GM18511 (cell line): ENCODE measurements around the gene SUPT3H.

Experiments
- ATAC-seq: cut with Tn5 transposase; IDR thresholded peaks from one replicate; pipeline ENCODE4 v1.9.1; 2021; ENCODE audit warnings: mild to moderate bottlenecking, moderate library complexity; ENCODE audit not compliant: unreplicated experiment

The SUPT3H gene

DNA sequence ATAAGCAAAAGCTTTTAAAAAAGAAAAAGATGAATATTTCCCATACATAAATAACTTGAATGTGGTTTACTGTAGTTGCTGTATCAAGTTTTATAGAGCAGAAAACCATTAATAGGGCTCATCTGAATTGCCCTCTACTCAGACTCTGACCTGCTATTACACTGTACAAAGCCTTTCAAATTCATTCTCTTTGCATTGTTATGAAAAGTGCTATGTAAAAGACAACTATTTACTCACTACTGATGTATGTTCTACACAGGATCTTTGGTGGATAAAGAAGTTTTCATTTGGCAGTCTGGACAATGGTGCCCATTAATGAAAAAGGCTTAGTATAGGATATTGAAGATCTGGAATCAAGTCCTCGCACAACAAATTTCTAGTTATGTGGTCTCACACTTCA is 248.7 kb downstream of the SUPT3H start:
- ATAC-seq = no peak

DNA sequence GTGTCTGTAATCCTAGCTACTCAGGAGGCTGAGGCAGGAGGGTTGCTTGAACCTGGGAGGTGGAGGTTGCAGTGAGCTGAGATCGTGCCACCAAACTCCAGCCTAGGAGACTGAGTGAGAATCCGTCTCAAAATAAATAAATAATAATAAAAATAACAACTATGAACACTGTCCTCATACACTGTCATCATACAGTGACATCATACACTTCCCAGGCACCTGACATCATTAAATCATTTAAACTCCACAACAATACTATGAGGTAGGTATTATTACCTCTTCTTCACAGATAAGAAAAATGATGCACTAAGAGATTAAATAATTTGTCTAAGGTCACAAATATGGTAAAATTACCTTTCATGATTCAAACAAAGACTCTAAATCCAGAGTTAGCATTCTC is 250.5 kb downstream of the SUPT3H start:
- no peak for ATAC-seq

DNA sequence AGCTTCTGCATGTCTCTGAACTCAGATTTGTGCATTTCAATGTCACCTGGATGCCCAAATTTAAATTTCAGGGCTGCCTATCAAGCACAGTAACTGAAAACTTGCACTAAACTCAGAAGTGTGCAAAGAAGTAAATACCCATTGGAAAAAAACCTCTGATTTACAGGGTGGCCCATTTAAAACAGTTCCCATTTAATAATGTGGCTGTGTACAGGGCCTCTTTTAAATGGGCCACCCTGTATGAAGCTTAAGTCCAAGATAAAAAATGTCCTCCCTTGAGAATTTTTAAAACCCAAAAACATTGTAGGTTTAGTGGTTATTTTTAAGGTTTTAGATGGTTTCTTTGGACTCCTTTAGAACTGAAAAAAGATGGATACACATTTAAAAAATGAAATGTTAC is 251.7 kb downstream of the SUPT3H start:
- ATAC-seq = no peak

DNA sequence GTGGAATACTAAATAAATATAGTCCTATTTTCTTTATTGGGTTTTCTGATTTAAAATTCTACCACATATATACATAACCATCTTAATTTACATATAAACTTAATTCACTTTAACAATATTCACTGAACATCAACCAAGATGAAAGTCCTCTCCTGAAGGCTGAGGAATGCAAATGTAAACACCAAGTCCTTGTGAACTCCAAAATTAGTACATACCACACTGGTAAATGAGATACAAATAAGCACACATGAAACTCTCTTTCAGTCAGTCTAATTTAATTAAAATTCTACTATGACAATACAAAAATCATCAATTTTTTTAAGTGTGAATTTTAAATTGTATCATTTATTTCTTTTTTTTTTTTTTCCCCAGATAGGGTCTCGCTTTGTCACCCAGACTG is 254.7 kb downstream of the SUPT3H start:
- ATAC-seq = no peak

DNA sequence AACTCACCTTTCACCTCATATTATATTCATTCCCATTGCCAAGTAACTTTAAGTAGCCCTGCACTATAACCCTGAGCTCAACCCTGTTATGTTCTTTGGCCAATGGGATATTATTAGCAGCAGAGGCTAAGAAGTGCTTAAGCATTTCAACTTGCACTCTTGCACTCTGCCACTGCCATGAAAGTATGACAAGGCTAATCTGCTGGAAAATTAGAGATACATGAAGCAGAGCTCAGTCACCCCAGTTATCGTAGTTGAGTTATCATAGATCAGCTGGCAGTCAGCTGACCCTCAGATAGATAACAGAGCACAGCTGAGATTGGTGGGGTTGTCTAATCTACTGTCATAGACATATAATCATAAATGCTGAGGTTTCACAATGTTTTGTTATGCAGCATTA is 259.0 kb downstream of the SUPT3H start:
- ATAC-seq = no peak

DNA sequence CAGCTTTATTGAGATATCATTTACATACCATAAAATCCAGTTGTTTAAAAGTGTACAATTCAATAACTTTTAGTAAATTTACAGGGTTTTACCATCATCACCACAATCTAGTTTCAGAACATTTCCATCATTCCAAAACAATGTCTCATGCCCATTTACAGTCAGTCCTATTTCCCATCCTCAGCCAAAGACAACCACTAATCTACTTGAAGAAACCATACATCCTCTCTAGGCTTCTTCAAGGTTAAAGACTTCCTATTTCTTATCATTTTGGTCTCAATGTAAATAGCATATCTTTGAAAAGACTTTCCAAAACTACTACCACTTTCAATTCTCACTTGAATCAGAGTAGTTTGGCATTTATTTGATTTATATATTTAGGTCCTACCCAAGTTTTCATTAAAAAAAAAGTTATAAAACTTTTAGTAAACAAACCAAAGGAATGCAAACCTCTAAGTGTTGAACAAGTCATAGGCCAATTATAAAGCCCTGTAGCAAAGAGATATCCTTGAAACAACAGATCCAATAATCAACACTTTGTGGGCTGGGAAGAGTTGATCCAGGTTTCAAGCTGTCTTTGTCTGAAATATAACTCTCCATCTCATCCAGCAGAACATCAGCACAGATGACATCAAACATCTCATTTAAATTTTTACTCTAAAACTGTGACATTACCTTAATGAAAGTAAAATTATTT is 260.9 kb downstream of the SUPT3H start:
- ATAC-seq = no peak

GRCh38 chr6:45115696-45116095 is 262.0 kb downstream of the SUPT3H start:
- ATAC-seq = no peak

DNA sequence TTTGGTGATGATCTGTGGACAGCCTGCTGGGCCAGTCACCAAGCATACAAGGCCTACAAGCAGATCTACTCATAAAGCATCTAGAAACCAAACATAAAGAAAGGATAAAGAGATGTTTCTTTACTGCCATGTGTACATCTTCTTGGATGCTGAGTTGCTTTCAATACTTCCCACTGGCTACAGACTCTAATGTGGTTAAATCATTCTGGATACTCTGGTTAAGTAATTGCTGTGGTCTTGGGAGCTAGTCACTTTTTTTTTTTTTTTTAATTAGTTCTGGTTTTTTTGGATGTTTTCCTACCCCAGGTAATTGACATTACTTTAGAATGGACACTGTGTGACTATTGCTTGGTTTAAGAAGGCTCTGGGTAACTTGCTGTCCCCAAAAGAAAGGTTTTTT is 265.0 kb downstream of the SUPT3H start:
- ATAC-seq = no peak

- ATAC-seq = no peak
Observed at GRCh38 chr6:45109551-45109950, 268.2 kb downstream of the SUPT3H start.

DNA sequence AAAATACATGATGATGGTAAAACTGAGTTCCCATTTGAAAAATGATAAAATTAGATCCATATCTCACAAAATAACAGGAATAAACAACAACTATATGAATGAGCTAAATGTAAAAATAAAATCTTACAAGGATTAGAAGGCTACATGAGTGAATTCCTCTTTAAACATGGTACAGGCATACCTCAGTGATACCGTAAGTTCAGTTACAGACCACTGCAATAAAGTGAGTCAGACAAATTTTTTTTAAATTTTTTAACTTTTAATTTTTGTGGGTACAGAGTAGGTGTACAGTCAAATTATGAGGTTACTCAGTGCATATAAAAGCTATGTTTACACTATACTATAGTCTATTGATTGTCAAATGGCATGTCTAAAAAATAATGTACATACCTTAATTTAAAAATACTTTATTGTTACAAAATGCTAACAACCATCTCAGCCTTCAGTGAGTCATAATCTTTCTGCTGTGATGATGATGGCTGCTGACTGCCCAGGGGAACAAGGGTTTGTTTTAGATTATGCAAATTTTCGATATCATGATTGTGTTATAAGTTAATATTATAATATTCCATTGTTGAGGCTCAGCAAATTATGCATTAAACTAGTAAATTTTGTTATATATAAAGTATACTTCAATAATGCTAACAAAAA is 272.4 kb downstream of the SUPT3H start:
- ATAC-seq = no peak

DNA sequence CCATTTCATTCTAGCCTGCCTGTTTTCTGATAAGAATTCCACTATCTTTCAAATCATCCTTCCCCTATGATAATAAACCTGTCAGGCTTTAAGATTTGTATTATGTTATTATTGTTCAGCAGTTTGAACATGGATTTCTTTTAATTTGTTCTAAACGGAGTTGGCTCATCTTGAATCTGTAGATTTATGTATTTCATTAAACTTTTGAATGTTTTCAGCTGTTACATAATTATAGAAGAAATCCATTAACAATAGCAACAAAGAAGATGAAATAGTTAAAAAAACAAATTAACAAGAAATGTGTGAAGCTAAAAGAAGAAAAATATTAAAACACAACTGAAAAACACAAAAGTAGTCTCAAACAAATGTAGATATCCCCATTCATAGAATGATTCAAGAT is 273.3 kb downstream of the SUPT3H start:
- ATAC-seq = no peak

DNA sequence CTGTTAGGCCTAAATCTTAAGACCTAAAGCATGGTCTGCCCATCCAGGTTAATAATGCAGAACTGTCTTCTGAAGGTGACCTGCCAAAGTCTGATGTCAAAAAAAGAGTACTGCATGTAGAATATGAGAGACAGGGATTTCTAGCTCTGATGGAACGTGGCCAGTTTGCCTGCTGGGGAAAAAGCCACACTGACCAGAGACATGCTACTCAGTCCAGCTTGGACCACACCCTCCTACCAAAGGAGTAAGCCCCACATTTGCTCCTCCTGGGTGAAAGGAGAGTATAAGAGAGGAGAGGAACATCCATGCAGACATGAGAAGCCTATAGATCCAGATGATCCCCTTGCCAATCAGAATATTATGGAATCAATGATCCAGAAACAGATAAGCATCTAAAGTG is 279.5 kb downstream of the SUPT3H start:
- ATAC-seq = no peak

- no peak for ATAC-seq
Observed at GRCh38 chr6:45094831-45095230, 282.9 kb downstream of the SUPT3H start.

DNA sequence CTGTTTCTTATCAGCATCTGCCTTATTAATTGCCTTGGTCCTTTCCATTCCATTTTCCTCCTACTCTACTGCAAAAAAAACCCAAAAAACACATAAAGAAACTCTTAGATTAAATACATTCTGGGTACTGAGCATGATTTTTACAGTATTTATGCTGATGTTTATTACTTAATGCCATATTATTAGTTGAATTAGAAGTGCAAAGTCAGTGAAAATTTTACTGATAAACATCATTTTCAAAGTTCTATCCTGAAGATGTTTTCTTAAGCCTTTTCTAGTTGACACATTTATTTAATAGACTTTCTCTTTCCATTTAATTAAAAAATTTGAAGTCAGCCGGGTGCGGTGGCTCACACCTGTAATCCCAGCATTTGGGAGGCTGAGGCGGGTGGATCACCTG is 285.6 kb downstream of the SUPT3H start:
- ATAC-seq = no peak

DNA sequence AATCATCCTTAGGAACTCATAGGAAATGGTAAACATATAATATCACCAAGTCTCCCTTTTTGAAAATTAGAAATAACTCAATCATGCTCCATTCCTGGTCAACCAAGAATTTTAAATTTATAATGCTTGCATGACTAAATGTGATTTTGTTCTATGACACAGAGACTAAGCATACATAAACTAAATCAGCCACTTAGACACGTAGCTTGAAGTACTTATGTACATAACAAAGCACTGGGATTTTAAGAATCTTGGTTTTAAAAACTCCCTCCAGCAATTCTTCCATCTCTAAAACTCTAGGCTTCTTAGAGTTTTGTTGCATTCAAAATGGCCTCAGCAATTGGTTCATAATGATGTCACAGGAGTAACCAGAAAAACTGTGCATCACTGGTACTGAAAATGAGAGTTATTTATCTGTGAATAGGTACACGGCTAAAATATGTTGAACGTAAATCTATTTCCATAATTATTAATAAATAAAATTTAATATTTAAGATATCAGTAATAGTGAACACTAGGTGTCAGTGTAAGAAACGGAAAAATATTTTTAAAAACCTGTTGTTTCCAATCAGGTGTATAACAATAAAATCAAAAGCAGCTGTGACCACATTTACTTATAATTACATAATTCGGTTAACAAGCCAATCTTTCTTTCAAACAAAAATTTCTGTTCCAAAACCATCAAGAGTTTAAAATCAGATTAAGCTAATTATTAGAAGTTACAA is 291.2 kb downstream of the SUPT3H start:
- ATAC-seq = no peak

GRCh38 chr6:45084257-45084656 is 293.5 kb downstream of the SUPT3H start:
- no peak for ATAC-seq

- no peak for ATAC-seq
Observed at GRCh38 chr6:45082091-45082490, 295.6 kb downstream of the SUPT3H start.

DNA sequence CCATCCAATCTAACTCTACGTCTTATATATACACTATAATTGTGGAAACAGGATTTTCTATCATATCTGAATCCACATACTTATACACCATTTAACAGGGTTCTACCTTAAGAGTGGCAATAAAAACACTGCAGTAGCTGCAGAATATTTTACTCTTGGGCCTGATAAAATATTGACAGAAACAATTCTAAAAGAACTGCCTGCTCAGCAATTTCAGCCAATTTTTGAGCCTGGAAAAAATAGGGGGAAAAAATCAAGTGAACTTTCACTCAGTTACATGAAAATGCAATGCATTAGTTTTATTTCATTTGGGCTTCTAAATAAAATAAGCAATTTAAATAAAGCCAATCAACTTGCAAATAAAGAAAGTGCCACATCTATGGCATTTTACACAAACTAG is 296.1 kb downstream of the SUPT3H start:
- ATAC-seq = no peak

DNA sequence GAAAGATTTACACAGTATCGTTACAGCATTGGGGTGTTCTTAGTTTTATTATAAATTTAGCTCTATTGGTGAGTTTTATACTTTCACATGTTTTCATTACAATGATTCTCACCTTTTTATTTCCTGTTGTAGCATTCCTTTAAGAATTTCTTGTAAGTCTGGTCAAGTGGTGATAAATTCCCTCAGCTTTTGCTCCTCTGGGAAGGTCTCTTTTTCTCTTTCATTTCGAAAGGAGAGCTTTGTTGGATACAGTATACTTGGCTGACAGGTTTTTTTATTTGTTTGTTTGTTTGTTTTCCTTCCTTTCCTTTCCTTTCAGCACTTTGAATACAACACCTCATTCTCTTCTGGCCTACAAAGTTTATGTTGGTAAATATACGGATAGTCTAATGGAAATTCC is 299.3 kb downstream of the SUPT3H start:
- ATAC-seq = no peak

GRCh38 chr6:45076217-45076930 is 301.4 kb downstream of the SUPT3H start:
- no peak for ATAC-seq

- no peak for ATAC-seq
Observed at GRCh38 chr6:45075246-45075645, 302.5 kb downstream of the SUPT3H start.

- no peak for ATAC-seq
Observed at GRCh38 chr6:45074439-45074838, 303.3 kb downstream of the SUPT3H start.
